Measurements from ENCODE around the gene OR10D3. TPM values are rescaled to one million over a fixed set of nuclear protein-coding genes. Genes with fewer than 3 reads are reported as not detected.

The OR10D3 gene
- total RNA-seq, 3 donors from 2014 or later (not counting 1 experiment from before 2014, with no cell fraction given): not detected

DNA sequence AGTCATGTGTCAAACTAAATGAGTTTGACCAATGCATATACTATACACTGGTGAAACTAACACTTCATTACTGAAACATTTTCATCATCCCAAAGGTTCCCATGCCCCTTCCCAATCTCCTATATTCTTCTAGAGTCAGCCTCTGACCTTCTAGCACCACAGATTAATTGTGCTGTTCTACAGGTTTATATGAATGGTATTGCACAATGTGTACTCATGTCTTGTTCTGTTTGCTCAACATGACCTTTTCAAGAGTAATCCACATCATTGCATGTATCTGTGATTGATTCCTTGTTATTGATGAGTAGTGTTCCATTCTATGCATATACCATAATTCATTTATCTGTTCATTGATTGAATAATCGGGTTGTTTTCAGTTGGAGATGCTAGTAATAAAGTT, 50.2 kb downstream of the OR10D3 start:
- no CpG with 5 or more reads among the region's 1 CpG for WGBS (ENCODE audit: insufficient coverage)
- Mint-ChIP-seq H3K27ac (no peak overlapping the region), H3K27me3 (ENCODE audit: low read depth in 2 of 2) (no peaks in the 10 kb centered on the region), H3K36me3 (no peaks in the 10 kb centered on the region), H3K9me3 (peaks cover 0 to 2% of the 10 kb centered on the region in 2 donors), H3K4me1 (no peaks in the 10 kb centered on the region), H3K4me3 (no peak overlapping the region)
- Histone ChIP-seq H3K27ac (ENCODE audit: low read length) (no peak overlapping the region), H3K36me3 (ENCODE audit: control insufficient read depth, insufficient read depth, low read length) (no peaks in the 10 kb centered on the region), H3K4me1 (ENCODE audit: control insufficient read depth, insufficient read depth, low read length) (no peaks in the 10 kb centered on the region), H3K4me3 (ENCODE audit: low read length) (no peak overlapping the region), H3K27me3 (ENCODE audit: control insufficient read depth, insufficient read depth, low read length) (no peaks in the 10 kb centered on the region), H3K9me3 (ENCODE audit: control insufficient read depth, insufficient read depth, low read length) (no peaks in the 10 kb centered on the region)
- intact Hi-C loops (cut with micrococcal nuclease): no loop called here
- TF ChIP-seq, protein P1, sequence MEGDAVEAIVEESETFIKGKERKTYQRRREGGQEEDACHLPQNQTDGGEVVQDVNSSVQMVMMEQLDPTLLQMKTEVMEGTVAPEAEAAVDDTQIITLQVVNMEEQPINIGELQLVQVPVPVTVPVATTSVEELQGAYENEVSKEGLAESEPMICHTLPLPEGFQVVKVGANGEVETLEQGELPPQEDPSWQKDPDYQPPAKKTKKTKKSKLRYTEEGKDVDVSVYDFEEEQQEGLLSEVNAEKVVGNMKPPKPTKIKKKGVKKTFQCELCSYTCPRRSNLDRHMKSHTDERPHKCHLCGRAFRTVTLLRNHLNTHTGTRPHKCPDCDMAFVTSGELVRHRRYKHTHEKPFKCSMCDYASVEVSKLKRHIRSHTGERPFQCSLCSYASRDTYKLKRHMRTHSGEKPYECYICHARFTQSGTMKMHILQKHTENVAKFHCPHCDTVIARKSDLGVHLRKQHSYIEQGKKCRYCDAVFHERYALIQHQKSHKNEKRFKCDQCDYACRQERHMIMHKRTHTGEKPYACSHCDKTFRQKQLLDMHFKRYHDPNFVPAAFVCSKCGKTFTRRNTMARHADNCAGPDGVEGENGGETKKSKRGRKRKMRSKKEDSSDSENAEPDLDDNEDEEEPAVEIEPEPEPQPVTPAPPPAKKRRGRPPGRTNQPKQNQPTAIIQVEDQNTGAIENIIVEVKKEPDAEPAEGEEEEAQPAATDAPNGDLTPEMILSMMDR (IDR thresholded peaks at IDR 0.05): no peak
- no peak for DNase-seq
- no peak for ATAC-seq

Other genes starting within 250 kb of the OR10D3 start
- gene OR4D5, start 243.7 kb upstream of the OR10D3 start, total RNA-seq: not detected
- not detected for gene OR6T1, start 239.5 kb upstream of the OR10D3 start, total RNA-seq
- gene OR10S1, start 205.6 kb upstream of the OR10D3 start, total RNA-seq: not detected
- gene OR10G6, start 188.2 kb upstream of the OR10D3 start, total RNA-seq: not detected
- gene OR10G4, start 170.3 kb upstream of the OR10D3 start, total RNA-seq: not detected
- not detected for gene OR10G9, start 160.3 kb upstream of the OR10D3 start, total RNA-seq
- gene OR10G8, start 156.5 kb upstream of the OR10D3 start, total RNA-seq: not detected
- gene OR10G7, start 142.0 kb upstream of the OR10D3 start, total RNA-seq: not detected
- 10 to 100 TPM in 2 of 3 donors, 1 to 10 TPM in 1; 9.2 to 12.9 (median 11.8) TPM for gene VWA5A, start 67.9 kb upstream of the OR10D3 start, total RNA-seq
- gene OR8G1, start 57.8 kb downstream of the OR10D3 start, total RNA-seq: not detected
- gene OR8G5, start 73.0 kb downstream of the OR10D3 start, total RNA-seq: not detected
- not detected for gene OR8D1, start 130.6 kb downstream of the OR10D3 start, total RNA-seq
- not detected for gene OR8D2, start 136.9 kb downstream of the OR10D3 start, total RNA-seq
- not detected for gene OR8B2, start 201.2 kb downstream of the OR10D3 start, total RNA-seq
- not detected for gene OR8B3, start 215.7 kb downstream of the OR10D3 start, total RNA-seq
- gene OR8B4, start 241.5 kb downstream of the OR10D3 start, total RNA-seq: not detected

Measured in natural killer cell (primary cell).